B cell (primary cell): Measurements from ENCODE around the gene KRTAP4-7. TPM values are rescaled to one million over a fixed set of nuclear protein-coding genes. Genes with fewer than 3 reads are reported as not detected.
"Not testable (repeated sequence)": the region's sequence is repeated elsewhere in the genome, so short reads cannot be mapped to it uniquely, and the experiment has no call there.

Experiments
- ATAC-seq: fragments of 200-7000 bp; cut with Tn5 transposase; one replicate; pipeline ENCODE4 v1.10.0; 2021; ENCODE audit warnings: low read depth, mild to moderate bottlenecking, moderate number of reproducible peaks, moderate library complexity
- CTCF ChIA-PET: fragments of 350-600 bp; sonication (Branson Sonifier 250); formaldehyde crosslinking; loops from one replicate; lab custom pipeline; 2021; ENCODE audit warnings: antibody characterized with exemption, inconsistent platforms; lab: Charles Lee
- POLR2A ChIA-PET: fragments of 350-600 bp; sonication (Branson Sonifier 250); formaldehyde crosslinking; loops from one replicate; lab custom pipeline; 2021; ENCODE audit warnings: antibody characterized with exemption; lab: Charles Lee
- DNase-seq: peaks from one replicate; pipeline ENCODE4 v3.0.0; 2013
- H2AFZ ChIP-seq: 2 replicates; pipeline ENCODE4 v1.6.1; 2012; ENCODE audit warnings: mild to moderate bottlenecking, low read depth, low read length; ENCODE audit not compliant: insufficient read depth, poor library complexity, severe bottlenecking
- H3K27ac ChIP-seq, 2 donors: 1 replicate in 1 of 2; 2 replicates in 1 of 2; pipeline ENCODE4 v1.5.1; 2012 to 2013; ENCODE audit warnings: low read length in 2 of 2, mild to moderate bottlenecking in 2 of 2, moderate library complexity in 1 of 2
- H3K27me3 ChIP-seq, 4 experiments: fragments of 200-600 bp in 1 of 4; sonication (generic) in 1 of 4; replicated peaks in 1 of 4; 1 replicate in 2 of 4; 2 replicates in 2 of 4; pipeline versions ENCODE4 v1.6.1 to v1.7.0; 2013 to 2016; ENCODE audit warnings: low read length in 3 of 4, mild to moderate bottlenecking in 2 of 4, mixed read lengths in 1 of 4, moderate library complexity in 1 of 4; ENCODE audit not compliant: insufficient read depth in 4 of 4, control insufficient read depth in 3 of 4; ENCODE audit errors: control extremely low read depth in 1 of 4
- H3K36me3 ChIP-seq, 2 experiments: replicated peaks in 1 of 2; 1 replicate in 1 of 2; 2 replicates in 1 of 2; pipeline versions ENCODE4 v1.6.1 to v1.7.1; 2013; ENCODE audit warnings: low read length in 1 of 2; ENCODE audit not compliant: insufficient read depth in 2 of 2, control insufficient read depth in 1 of 2; ENCODE audit errors: control extremely low read depth in 1 of 2, extremely low read depth in 1 of 2
- H3K4me1 ChIP-seq, 2 donors: fragments of 200-600 bp in 1 of 2; sonication (generic) in 1 of 2; 1 replicate in 1 of 2; 2 replicates in 1 of 2; pipeline versions ENCODE4 v1.5.1 to v1.6.1; 2013 to 2017; ENCODE audit warnings: low read length in 2 of 2; ENCODE audit not compliant: control insufficient read depth in 2 of 2, insufficient read depth in 2 of 2
- H3K4me2 ChIP-seq: replicated peaks from 2 replicates; pipeline ENCODE3; 2012; ENCODE audit warnings: mild to moderate bottlenecking, low read depth, low read length; ENCODE audit not compliant: poor library complexity, severe bottlenecking
- H3K4me3 ChIP-seq, 5 experiments: fragments of 200-600 bp in 1 of 5; sonication (generic) in 1 of 5; 1 replicate in 3 of 5; 2 replicates in 2 of 5; pipeline versions ENCODE4 v1.5.1 to v1.7.0; 2011 to 2016; ENCODE audit warnings: low read length in 4 of 5, mild to moderate bottlenecking in 4 of 5, low read depth in 2 of 5, control low read depth in 1 of 5, moderate library complexity in 1 of 5; ENCODE audit not compliant: insufficient read depth in 1 of 5; ENCODE audit errors: control extremely low read depth in 1 of 5, extremely low read depth in 1 of 5
- H3K79me2 ChIP-seq: fragments of 200-600 bp; sonication (generic); one replicate; pipeline ENCODE4 v1.6.0; 2016; ENCODE audit warnings: low read length; ENCODE audit not compliant: control insufficient read depth, insufficient read depth
- H3K9ac ChIP-seq: fragments of 200-600 bp; sonication (generic); 2 replicates; pipeline ENCODE4 v1.6.1; 2017; ENCODE audit warnings: mild to moderate bottlenecking, low read length, moderate library complexity
- H3K9me3 ChIP-seq, 3 donors: one replicate each; pipeline versions ENCODE4 v1.6.1 to v1.7.1; 2013; ENCODE audit warnings: low read length in 2 of 3; ENCODE audit not compliant: control insufficient read depth in 2 of 3, insufficient read depth in 1 of 3; ENCODE audit errors: control extremely low read depth in 1 of 3
- H4K20me1 ChIP-seq: 2 replicates; pipeline ENCODE4 v1.6.0; 2012; ENCODE audit warnings: mild to moderate bottlenecking, low read length; ENCODE audit not compliant: insufficient read depth, control insufficient read depth, poor library complexity, severe bottlenecking
- H3K27ac Mint-ChIP-seq: one replicate; pipeline ENCODE4 v1.8.0; 2021; ENCODE audit warnings: mixed read lengths
- H3K27me3 Mint-ChIP-seq: one replicate; pipeline ENCODE4 v1.8.0; 2021; ENCODE audit warnings: mixed read lengths
- H3K4me1 Mint-ChIP-seq: one replicate; pipeline ENCODE4 v1.8.0; 2021; ENCODE audit warnings: mixed read lengths
- H3K4me3 Mint-ChIP-seq: one replicate; pipeline ENCODE4 v1.8.0; 2021; ENCODE audit warnings: mixed read lengths
- H3K9me3 Mint-ChIP-seq: one replicate; pipeline ENCODE4 v1.8.0; 2022; ENCODE audit warnings: mixed read lengths; ENCODE audit not compliant: insufficient read depth
- EZH2 ChIP-seq: IDR thresholded peaks from 2 replicates; pipeline ENCODE4 v1.6.1; 2012; ENCODE audit warnings: borderline replicate concordance, low read depth, mild to moderate bottlenecking, moderate library complexity, low read length; ENCODE audit not compliant: insufficient read depth, poor library complexity, severe bottlenecking
- WGBS: methylation state at CpG from one replicate; pipeline ENCODE4 v1.1.5; 2013; ENCODE audit warnings: missing lambda C conversion rate; ENCODE audit not compliant: insufficient coverage; 5-methylcytosine and 5-hydroxymethylcytosine counted together
- intact Hi-C: fragments of 100-400 bp; cut with micrococcal nuclease; formaldehyde crosslinking; loops from one replicate; pipeline ENCODE4 v1.10.0; 2022
- polyA plus RNA-seq: library from polyadenylated mRNA; depleted of rRNA; stranded (reverse); fragments of >200 nt; gene quantifications from 2 replicates; pipeline ENCODE4 v1.2.3, GENCODE V29; 2012
- total RNA-seq, 2 donors: library from RNA; stranded (reverse); fragments of 120-200 nt in 1 of 2; gene quantifications; 1 replicate in 1 of 2; 2 replicates in 1 of 2; pipeline versions ENCODE4 v1.2.3 to v1.2.4, GENCODE V29; 2013 to 2022
- TF ChIP-seq, protein P1 (sequence below): fragments of 200-600 bp; IDR thresholded peaks from one replicate; pipeline ENCODE4 v1.8.0; 2022; ENCODE audit warnings: antibody characterized with exemption, mild to moderate bottlenecking

Gene KRTAP4-7
- total and polyA plus RNA-seq, 2 donors (not counting 1 experiment from before 2014, with no cell fraction given): not detected

DNA sequence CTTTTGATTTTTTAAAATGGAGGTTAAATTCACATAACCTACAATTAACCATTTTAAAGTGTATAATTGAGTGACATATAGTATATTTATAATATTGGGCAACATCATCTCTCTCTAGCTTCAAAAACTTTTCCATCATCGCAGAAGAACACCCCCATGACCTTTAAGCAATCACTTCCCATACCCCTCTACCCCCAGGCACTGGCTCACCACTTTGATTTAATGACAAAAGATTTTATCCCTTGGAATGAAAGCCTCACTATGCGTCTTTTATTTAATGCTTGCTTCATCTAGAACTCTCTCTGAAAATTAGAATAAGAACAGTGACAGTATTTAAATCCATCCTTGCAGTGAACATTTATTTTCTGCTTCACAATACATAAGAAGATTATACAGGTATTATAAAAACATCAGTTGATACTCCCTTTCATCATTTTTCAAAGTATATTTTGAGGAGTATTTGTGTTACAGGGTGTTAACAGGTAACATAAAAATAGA lies 46.0 kb upstream of the KRTAP4-7 start:
- 80% methylated on average over 1 of the region's 2 CpGs for WGBS
- H3K9me3 Mint-ChIP-seq: peaks cover 5% of the 10 kb centered on the region
- Histone ChIP-seq H2AFZ (no peak overlapping the region), H3K4me2 (no peak overlapping the region), H3K79me2 (no peaks in the 10 kb centered on the region), H3K27ac (no peak overlapping the region), H3K9me3 (peaks cover 0 to 3% (median 0%) of the 10 kb centered on the region in 3 donors), H3K27me3 (peaks cover 0 to 4% (median 0%) of the 10 kb centered on the region in 4 experiments), H4K20me1 (no peaks in the 10 kb centered on the region), H3K36me3 (no peaks in the 10 kb centered on the region), H3K4me1 (no peaks in the 10 kb centered on the region), H3K4me3 (no peak overlapping the region), H3K9ac (no peak overlapping the region)
- CTCF ChIA-PET: no interaction called here
- DNase-seq: no peak
- intact Hi-C loops: no loop called here
- TF ChIP-seq, protein P1, sequence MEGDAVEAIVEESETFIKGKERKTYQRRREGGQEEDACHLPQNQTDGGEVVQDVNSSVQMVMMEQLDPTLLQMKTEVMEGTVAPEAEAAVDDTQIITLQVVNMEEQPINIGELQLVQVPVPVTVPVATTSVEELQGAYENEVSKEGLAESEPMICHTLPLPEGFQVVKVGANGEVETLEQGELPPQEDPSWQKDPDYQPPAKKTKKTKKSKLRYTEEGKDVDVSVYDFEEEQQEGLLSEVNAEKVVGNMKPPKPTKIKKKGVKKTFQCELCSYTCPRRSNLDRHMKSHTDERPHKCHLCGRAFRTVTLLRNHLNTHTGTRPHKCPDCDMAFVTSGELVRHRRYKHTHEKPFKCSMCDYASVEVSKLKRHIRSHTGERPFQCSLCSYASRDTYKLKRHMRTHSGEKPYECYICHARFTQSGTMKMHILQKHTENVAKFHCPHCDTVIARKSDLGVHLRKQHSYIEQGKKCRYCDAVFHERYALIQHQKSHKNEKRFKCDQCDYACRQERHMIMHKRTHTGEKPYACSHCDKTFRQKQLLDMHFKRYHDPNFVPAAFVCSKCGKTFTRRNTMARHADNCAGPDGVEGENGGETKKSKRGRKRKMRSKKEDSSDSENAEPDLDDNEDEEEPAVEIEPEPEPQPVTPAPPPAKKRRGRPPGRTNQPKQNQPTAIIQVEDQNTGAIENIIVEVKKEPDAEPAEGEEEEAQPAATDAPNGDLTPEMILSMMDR: no peak
- no peak for TF ChIP-seq EZH2
- POLR2A ChIA-PET: no interaction called here
- no peak overlapping the region for H3K27ac Mint-ChIP-seq
- no peak overlapping the region for H3K4me3 Mint-ChIP-seq
- H3K27me3 Mint-ChIP-seq: peaks cover 39% of the 10 kb centered on the region
- ATAC-seq: no peak
- no peaks in the 10 kb centered on the region for H3K4me1 Mint-ChIP-seq

DNA sequence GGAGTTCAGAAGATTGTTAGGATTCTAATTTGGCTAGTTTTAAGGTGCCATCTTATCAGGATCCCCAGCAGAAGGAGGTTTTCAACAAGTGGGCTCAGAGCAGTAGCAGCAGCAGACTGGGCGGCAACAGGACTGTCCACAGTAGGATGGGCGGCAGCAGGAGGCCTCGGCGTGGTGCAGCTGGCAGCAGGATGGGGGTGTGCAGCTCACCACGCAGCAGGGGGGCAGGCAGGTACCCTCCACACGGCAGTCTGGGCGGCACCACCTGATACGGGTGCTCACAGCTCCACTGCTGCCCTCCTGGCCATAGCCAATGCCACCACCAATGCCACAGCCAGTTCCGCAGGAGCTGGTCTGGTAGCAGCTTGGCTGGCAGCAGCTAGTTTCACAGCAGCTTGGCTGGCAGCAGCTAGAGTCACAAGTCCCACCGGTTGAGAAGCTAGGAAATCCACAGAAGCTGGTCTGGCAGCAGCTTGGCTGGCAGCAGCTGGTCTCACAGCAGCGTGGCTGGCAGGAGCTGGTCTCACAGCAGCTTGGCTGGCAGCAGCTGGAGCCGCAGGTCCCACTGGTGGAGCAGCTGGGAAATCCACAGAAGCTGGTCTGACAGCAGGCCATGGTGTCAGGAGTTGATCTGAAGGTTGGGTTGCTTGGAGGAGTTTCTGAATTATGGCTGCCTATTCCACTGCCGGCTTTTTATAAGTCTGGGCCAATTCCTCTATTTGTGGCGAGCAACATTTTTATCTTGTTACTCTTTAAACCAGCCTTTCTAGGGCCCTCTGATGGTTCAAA lies 43.0 kb upstream of the KRTAP4-7 start, which contains the start of gene KRTAP1-1:
Gene KRTAP1-1 (minus strand): TSS at position 668 of the 789 bp plus-strand sequence. CDS start 53 bp downstream, at position 615.
- H3K27ac Mint-ChIP-seq: not testable (repeated sequence)

More for the DNA sequence above, 43.0 kb upstream of the KRTAP4-7 start, which contains the start of gene KRTAP1-1:
- H3K4me1 ChIP-seq, H3K4me1 Mint-ChIP-seq, POLR2A ChIA-PET, H3K27me3 ChIP-seq, H3K4me3 Mint-ChIP-seq, H3K9me3 ChIP-seq, CTCF ChIA-PET, H2AFZ ChIP-seq, H3K27ac ChIP-seq, H3K36me3 ChIP-seq, DNase-seq, ATAC-seq, H3K79me2 ChIP-seq, H3K4me3 ChIP-seq, H3K4me2 ChIP-seq, intact Hi-C loops, H3K9ac ChIP-seq, H3K9me3 Mint-ChIP-seq, H4K20me1 ChIP-seq: not testable (repeated sequence)
- 84% methylated on average over 8 of the region's 14 CpGs for WGBS
- peaks cover 45% of the 10 kb centered on the region for H3K27me3 Mint-ChIP-seq
